Fibroblast of lung (primary cell): Measurements from ENCODE around the gene TREX2. TPM values are rescaled to one million over a fixed set of nuclear protein-coding genes. Genes with fewer than 3 reads are reported as not detected.

ENCODE experiments used
- DNase-seq, 2 donors: peaks; one replicate each; pipeline versions ENCODE4 v3.0.0 to v3.0.0-alpha.2; 2010; ENCODE audit warnings: low read depth in 2 of 2
- H2AFZ ChIP-seq: 2 replicates; pipeline ENCODE4 v1.5.1; 2012; ENCODE audit warnings: low read length, control low read depth, inconsistent platforms
- H3K27ac ChIP-seq: 2 replicates; pipeline ENCODE4 v1.5.1; 2011; ENCODE audit warnings: low read length, control low read depth; ENCODE audit not compliant: insufficient read depth
- H3K27me3 ChIP-seq: 2 replicates; pipeline ENCODE4 v1.5.1; 2011; ENCODE audit warnings: mild to moderate bottlenecking, low read length; ENCODE audit not compliant: control insufficient read depth, insufficient read depth
- H3K36me3 ChIP-seq: 2 replicates; pipeline ENCODE4 v1.5.1; 2011; ENCODE audit warnings: low read length; ENCODE audit not compliant: control insufficient read depth, insufficient read depth
- H3K4me1 ChIP-seq: 2 replicates; pipeline ENCODE4 v1.5.1; 2011; ENCODE audit warnings: low read length; ENCODE audit not compliant: control insufficient read depth, insufficient read depth; ENCODE audit errors: extremely low read depth
- H3K4me2 ChIP-seq: 2 replicates; pipeline ENCODE4 v1.5.1; 2011; ENCODE audit warnings: low read length, control low read depth; ENCODE audit not compliant: insufficient read depth; ENCODE audit errors: extremely low read depth
- H3K4me3 ChIP-seq, 4 experiments: fragments of 200-600 bp in 1 of 4; sonication (generic) in 1 of 4; replicated peaks in 1 of 4; 2 replicates each; pipeline ENCODE4 v1.5.1; 2011 to 2016; ENCODE audit warnings: low read length in 4 of 4, low read depth in 3 of 4, mild to moderate bottlenecking in 3 of 4, control low read depth in 2 of 4, inconsistent platforms in 1 of 4, mixed read lengths in 1 of 4; ENCODE audit not compliant: insufficient read depth in 1 of 4; ENCODE audit errors: control extremely low read depth in 1 of 4
- H3K79me2 ChIP-seq: 2 replicates; pipeline ENCODE4 v1.5.1; 2012; ENCODE audit warnings: mild to moderate bottlenecking, low read length, inconsistent platforms; ENCODE audit not compliant: control insufficient read depth, insufficient read depth
- H3K9ac ChIP-seq: 2 replicates; pipeline ENCODE4 v1.5.1; 2011; ENCODE audit warnings: mild to moderate bottlenecking, low read length, control low read depth; ENCODE audit not compliant: insufficient read depth
- H3K9me3 ChIP-seq: 2 replicates; pipeline ENCODE4 v1.5.1; 2012; ENCODE audit warnings: low read depth, low read length; ENCODE audit not compliant: control insufficient read depth, insufficient read depth
- H4K20me1 ChIP-seq: 2 replicates; pipeline ENCODE4 v1.5.1; 2011; ENCODE audit warnings: low read length; ENCODE audit not compliant: control insufficient read depth, insufficient read depth; ENCODE audit errors: extremely low read depth
- CTCF ChIP-seq, 2 donors: IDR thresholded peaks in 1 of 2; conservative IDR thresholded peaks in 1 of 2; 1 replicate in 1 of 2; 2 replicates in 1 of 2; pipeline ENCODE4 v1.5.1; 2011 to 2012; ENCODE audit warnings: low read length in 2 of 2, control low read depth in 1 of 2, inconsistent platforms in 1 of 2, low read depth in 1 of 2, mild to moderate bottlenecking in 1 of 2
- EZH2 ChIP-seq: IDR thresholded peaks from 2 replicates; pipeline ENCODE4 v1.5.1; 2012; ENCODE audit warnings: low read length, control low read depth, mild to moderate bottlenecking; ENCODE audit errors: missing control alignments
- polyA plus RNA-seq, 2 donors: library from polyadenylated mRNA; depleted of rRNA in 1 of 2; stranded (reverse) in 1 of 2; unstranded in 1 of 2; fragments of >200 nt; gene quantifications; 2 replicates each; pipeline ENCODE4 v1.2.1, GENCODE V29; 2011 to 2012; ENCODE audit warnings: missing spikeins in 1 of 2
- total RNA-seq: library from RNA; depleted of rRNA; stranded (reverse); fragments of >200 nt; gene quantifications from 2 replicates; pipeline ENCODE4 v1.2.1, GENCODE V29; 2014

TREX2 gene
- total and polyA plus RNA-seq, 2 donors (not counting 1 experiment from before 2014, with no cell fraction given): 3.1 TPM; not detected in 1

- Histone ChIP-seq H3K4me2 (no peak overlapping the region), H3K4me1 (no peaks in the 10 kb centered on the region), H3K36me3 (no peaks in the 10 kb centered on the region), H2AFZ (no peak overlapping the region), H3K9me3 (no peaks in the 10 kb centered on the region), H3K79me2 (no peaks in the 10 kb centered on the region), H4K20me1 (no peaks in the 10 kb centered on the region), H3K9ac (no peak overlapping the region), H3K27ac (no peak overlapping the region), H3K27me3 (peaks cover 5% of the 10 kb centered on the region), H3K4me3 (no peak overlapping the region)
- DNase-seq: no peak
- TF ChIP-seq CTCF (conservative IDR thresholded peaks at IDR 0.05 in 1 of 2, IDR thresholded peaks at IDR 0.05 in 1 of 2; ENCODE audit: low read depth in 1 of 2, low read length in 2 of 2) (no peak), EZH2 (no peak)
Measured at GRCh38 chrX:153408871-153409351, 36.9 kb downstream of the TREX2 start.

- no peak for DNase-seq
- Histone ChIP-seq H4K20me1 (no peaks in the 10 kb centered on the region), H3K27ac (no peak overlapping the region), H3K9ac (no peak overlapping the region), H3K4me1 (no peaks in the 10 kb centered on the region), H3K9me3 (no peaks in the 10 kb centered on the region), H3K27me3 (peaks cover 5% of the 10 kb centered on the region), H3K4me3 (no peak overlapping the region), H3K79me2 (no peaks in the 10 kb centered on the region), H3K36me3 (no peaks in the 10 kb centered on the region), H2AFZ (no peak overlapping the region), H3K4me2 (no peak overlapping the region)
- TF ChIP-seq CTCF (conservative IDR thresholded peaks at IDR 0.05 in 1 of 2, IDR thresholded peaks at IDR 0.05 in 1 of 2; ENCODE audit: low read depth in 1 of 2, low read length in 2 of 2) (no peak), EZH2 (no peak)
Measured at GRCh38 chrX:153408221-153408721, 37.6 kb downstream of the TREX2 start.

- no peaks in the 10 kb centered on the region for H3K79me2 ChIP-seq
- H2AFZ ChIP-seq: no peak overlapping the region
- TF ChIP-seq CTCF (conservative IDR thresholded peaks at IDR 0.05 in 1 of 2, IDR thresholded peaks at IDR 0.05 in 1 of 2; ENCODE audit: low read depth in 1 of 2, low read length in 2 of 2) (no peak), EZH2 (no peak)
- no peaks in the 10 kb centered on the region for H3K4me1 ChIP-seq
- no peak overlapping the region for H3K4me2 ChIP-seq
- peaks cover 4% of the 10 kb centered on the region for H3K27me3 ChIP-seq
- H3K4me3 ChIP-seq: no peak overlapping the region
- H4K20me1 ChIP-seq: no peaks in the 10 kb centered on the region
- H3K27ac ChIP-seq: no peak overlapping the region
- H3K36me3 ChIP-seq: no peaks in the 10 kb centered on the region
- no peaks in the 10 kb centered on the region for H3K9me3 ChIP-seq
- H3K9ac ChIP-seq: no peak overlapping the region
- DNase-seq: no peak
Measured at GRCh38 chrX:153407736-153408135, 38.1 kb downstream of the TREX2 start.
